ENCODE measurements around the gene FNBP1.

Gene FNBP1

DNA sequence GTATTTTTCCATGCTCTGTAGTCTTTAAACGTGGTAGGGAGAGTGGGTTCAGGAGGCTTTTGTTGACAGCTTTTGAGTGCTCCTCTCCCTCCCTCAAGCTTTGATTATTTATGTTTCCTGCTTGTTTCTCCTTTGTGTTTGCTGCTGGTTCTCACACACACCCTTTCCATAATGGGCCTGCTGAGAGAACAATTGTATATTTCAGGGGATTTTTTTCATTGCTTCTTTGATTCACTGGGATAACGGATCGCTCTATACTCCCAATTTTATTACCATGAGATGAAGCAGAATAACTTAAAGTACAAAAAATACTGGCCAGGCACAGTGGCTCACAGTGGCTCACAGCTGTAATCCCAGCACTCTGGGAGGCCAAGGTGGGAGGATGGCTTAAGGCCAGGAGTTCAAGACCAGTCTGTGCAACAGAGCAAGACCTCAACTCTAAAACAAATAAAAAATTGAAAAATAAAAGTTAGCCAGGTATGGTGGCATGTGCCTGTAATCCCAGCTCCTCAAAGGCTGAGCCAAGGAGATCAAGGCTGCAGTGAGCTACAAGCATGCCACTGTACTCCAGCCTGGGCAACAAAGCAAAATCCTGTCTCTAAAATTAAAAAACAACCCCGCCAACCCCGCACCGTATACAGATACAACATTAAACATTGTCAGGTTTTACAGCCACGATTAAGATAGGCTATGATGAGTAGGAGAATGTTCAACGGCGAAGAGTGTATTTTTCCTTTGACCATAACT, 140.8 kb downstream of the FNBP1 start:
- H3K4me3 ChIP-seq (ENCODE audit: low read length), result no peak overlapping the region
- no peak for TF ChIP-seq CTCF (conservative IDR thresholded peaks at IDR 0.05; ENCODE audit: low read depth, low read length)
- DNase-seq (ENCODE audit: low read depth), result no peak

DNA sequence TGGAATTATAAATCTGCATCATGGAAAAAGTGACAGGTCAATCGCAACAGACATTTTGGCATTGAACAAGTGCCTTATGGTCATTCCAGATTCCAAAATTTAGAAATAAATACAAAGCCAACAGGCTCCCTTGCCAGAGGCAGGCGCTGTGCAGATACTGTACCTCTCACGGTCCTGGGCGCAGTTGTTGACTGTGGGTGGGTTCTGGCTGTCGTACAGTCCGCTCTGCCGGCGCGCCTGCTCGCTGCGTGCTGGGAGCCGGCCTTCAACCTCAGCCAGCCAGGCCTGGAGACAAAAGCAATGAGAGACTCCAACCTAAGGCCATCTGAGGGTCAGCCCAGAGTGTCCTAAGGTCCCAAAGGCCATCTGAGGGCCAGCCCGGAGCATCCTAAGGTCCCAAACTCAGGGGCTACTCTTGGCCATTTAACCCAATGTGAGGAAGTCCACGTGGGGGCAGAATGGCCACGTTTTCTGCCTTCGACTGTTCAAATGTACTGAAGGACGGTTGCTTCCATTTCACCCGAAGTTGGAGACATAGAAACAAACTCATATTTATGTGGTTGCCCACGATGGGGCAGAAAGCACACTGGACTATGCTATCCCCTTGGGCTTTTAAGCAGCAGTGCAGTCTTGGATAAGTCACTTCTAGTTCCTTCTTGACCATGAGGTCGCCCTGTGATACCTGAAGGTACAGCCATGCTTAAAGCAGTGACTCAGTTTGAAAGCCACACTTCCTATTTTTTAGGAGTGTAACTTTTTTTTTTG, 142.5 kb downstream of the FNBP1 start:
- TF ChIP-seq CTCF (conservative IDR thresholded peaks at IDR 0.05; ENCODE audit: low read depth, low read length), result no peak
- DNase-seq (ENCODE audit: low read depth), result no peak
- no peak overlapping the region for H3K4me3 ChIP-seq (ENCODE audit: low read length)

- no peak overlapping the region for H3K4me3 ChIP-seq (ENCODE audit: low read length)
- DNase-seq (ENCODE audit: low read depth), result no peak
- no peak for TF ChIP-seq CTCF (conservative IDR thresholded peaks at IDR 0.05; ENCODE audit: low read depth, low read length)
Measured at GRCh38 chr9:129899620-129900019, 143.4 kb downstream of the FNBP1 start.

- no peak for TF ChIP-seq CTCF (conservative IDR thresholded peaks at IDR 0.05; ENCODE audit: low read depth, low read length)
- H3K4me3 ChIP-seq (ENCODE audit: low read length), result no peak overlapping the region
- DNase-seq (ENCODE audit: low read depth), result no peak
Measured at GRCh38 chr9:129898185-129898584, 144.8 kb downstream of the FNBP1 start.

- DNase-seq (ENCODE audit: low read depth), result no peak
- TF ChIP-seq CTCF (conservative IDR thresholded peaks at IDR 0.05; ENCODE audit: low read depth, low read length), result no peak
- no peak overlapping the region for H3K4me3 ChIP-seq (ENCODE audit: low read length)
Measured at GRCh38 chr9:129897263-129897662, 145.7 kb downstream of the FNBP1 start.

DNA sequence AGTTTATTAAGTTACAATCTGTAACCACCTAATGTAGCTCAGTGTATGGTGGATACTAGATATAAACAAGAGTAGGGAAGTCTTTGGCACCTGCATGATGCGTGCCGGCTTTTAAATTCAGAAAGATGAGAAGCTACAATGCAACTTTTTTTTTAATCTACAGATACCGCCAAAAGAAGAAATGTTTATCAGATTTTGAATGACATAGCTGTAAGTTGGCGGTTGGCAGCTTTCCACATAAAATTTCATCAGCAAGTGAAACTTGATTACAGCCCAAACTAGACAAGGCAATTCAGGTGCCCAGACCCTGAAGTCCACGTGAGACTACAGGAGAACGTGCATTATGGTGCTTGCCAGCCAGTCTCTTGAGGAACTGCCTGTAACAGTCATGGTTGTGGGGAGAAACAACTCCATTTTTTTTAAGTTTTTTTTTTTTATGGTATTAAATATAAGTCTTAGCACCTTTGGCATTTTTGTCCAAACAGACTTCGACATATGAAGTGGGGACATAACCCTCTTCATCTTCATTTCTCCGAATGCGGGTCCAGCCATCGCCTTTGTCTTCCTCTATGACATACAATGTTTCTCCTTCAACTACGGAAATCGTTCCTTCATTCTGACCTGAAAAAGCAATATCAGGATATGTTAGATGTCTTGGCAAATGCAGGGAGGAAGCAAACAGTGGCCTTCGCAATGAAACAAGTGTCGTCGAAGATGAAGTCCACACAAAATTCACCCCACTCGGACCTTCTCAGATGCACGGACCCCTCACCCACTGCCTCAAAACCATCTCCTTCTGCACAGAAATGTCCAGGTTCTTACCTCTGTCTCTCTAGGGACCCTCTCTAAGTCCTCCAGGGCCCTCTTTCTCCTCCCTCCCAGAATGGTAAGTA, 147.4 kb downstream of the FNBP1 start:
- H3K4me3 ChIP-seq (ENCODE audit: low read length), result no peak overlapping the region
- DNase-seq (ENCODE audit: low read depth), result no peak
- TF ChIP-seq CTCF (conservative IDR thresholded peaks at IDR 0.05; ENCODE audit: low read depth, low read length), result no peak
